WERI-Rb-1 (cell line): Measurements from ENCODE around the gene SPSB4.

Experiments
- DNase-seq: peaks from one replicate; pipeline ENCODE4 v3.0.0-alpha.2; 2020
- H3K27ac ChIP-seq: fragments of 250-450 bp; sonication (Bioruptor Pico); 2 replicates; pipeline ENCODE4 v1.5.1; 2020; ENCODE audit warnings: mild to moderate bottlenecking, moderate library complexity
- H3K27me3 ChIP-seq: fragments of 250-450 bp; sonication (Bioruptor Pico); 2 replicates; pipeline ENCODE4 v1.5.1; 2021; ENCODE audit warnings: mild to moderate bottlenecking, low read depth, moderate library complexity; ENCODE audit not compliant: insufficient read depth, severe bottlenecking
- H3K36me3 ChIP-seq: fragments of 250-450 bp; sonication (Bioruptor Pico); 2 replicates; pipeline ENCODE4 v1.5.1; 2020; ENCODE audit warnings: mild to moderate bottlenecking, moderate library complexity
- H3K4me3 ChIP-seq: 2 replicates; pipeline ENCODE4 v1.5.1; 2011; ENCODE audit warnings: low read depth, mild to moderate bottlenecking, control low read depth, low read length
- H3K9me3 ChIP-seq: fragments of 250-450 bp; sonication (Bioruptor Pico); 2 replicates; pipeline ENCODE4 v1.5.1; 2021; ENCODE audit warnings: mild to moderate bottlenecking, moderate library complexity; ENCODE audit not compliant: severe bottlenecking
- TF ChIP-seq, protein P1 (sequence below): IDR thresholded peaks from 2 replicates; pipeline ENCODE4 v1.5.1; 2011; ENCODE audit warnings: low read depth, mild to moderate bottlenecking, control low read depth, inconsistent platforms, low read length

The SPSB4 gene

DNA sequence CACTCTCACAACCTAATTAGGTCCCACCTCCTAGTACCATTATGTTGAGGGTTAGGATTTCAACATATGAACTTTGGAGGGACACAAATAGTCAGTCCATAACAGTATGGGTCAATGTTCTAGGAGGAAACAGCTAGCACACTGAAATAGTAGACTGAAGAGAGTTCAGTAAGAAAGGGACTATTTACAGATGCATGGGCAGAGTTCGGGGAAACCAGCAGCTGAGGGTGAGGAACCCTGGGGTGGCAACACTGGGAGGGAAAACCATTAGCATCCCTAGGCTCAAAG is 102.5 kb downstream of the SPSB4 start:
- no peak overlapping the region for H3K27ac ChIP-seq
- H3K27me3 ChIP-seq: no peaks in the 10 kb centered on the region
- no peaks in the 10 kb centered on the region for H3K9me3 ChIP-seq
- no peaks in the 10 kb centered on the region; the same call in 1 of the 2 replicates for H3K36me3 ChIP-seq
- TF ChIP-seq, protein P1, sequence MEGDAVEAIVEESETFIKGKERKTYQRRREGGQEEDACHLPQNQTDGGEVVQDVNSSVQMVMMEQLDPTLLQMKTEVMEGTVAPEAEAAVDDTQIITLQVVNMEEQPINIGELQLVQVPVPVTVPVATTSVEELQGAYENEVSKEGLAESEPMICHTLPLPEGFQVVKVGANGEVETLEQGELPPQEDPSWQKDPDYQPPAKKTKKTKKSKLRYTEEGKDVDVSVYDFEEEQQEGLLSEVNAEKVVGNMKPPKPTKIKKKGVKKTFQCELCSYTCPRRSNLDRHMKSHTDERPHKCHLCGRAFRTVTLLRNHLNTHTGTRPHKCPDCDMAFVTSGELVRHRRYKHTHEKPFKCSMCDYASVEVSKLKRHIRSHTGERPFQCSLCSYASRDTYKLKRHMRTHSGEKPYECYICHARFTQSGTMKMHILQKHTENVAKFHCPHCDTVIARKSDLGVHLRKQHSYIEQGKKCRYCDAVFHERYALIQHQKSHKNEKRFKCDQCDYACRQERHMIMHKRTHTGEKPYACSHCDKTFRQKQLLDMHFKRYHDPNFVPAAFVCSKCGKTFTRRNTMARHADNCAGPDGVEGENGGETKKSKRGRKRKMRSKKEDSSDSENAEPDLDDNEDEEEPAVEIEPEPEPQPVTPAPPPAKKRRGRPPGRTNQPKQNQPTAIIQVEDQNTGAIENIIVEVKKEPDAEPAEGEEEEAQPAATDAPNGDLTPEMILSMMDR: no peak
- DNase-seq: no peak
- no peak overlapping the region for H3K4me3 ChIP-seq

DNA sequence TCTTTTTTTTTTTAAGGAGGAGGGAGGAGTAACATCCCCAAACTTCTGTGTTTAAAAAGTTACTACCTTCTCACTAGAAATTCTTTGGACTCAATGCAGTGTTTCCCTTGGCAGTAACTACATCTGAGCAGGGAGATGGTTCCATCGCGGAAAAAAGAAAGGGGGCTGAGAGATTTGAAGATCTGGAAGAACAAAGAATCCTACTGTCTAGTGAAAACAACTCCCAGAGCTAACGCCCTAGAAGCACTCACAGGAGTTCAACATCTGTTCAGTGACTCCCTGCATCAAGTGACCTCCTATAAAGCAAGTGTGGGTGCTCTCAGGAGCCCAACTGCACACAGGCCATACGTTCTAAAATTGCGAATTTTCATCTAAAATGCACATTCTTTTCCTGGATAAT is 113.7 kb downstream of the SPSB4 start:
- Histone ChIP-seq H3K36me3 (no peaks in the 10 kb centered on the region), H3K27me3 (no peaks in the 10 kb centered on the region), H3K4me3 (no peak overlapping the region), H3K9me3 (peaks cover 9% of the 10 kb centered on the region), H3K27ac (no peak overlapping the region)
- DNase-seq: no peak
- TF ChIP-seq, protein P1: no peak

DNA sequence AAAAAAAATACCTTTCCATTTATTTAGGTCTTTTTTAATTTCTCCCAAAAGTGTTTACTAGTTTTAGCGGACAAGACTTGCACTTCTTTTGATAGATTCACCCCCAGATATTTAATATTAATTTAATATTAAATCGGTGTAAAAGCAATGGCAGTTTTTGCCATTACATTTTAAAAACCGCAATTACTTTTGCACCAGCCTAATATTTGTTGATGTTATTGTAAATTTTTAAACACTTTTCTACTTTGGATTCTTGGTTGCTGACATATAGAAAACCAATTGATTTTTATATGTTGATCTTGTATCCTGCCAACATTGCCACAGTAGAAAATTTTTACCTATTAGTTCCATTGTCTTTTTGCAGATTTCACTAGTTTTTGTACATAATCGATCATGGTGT is 116.5 kb downstream of the SPSB4 start:
- Histone ChIP-seq H3K27ac (no peak overlapping the region), H3K27me3 (no peaks in the 10 kb centered on the region), H3K9me3 (no peaks in the 10 kb centered on the region), H3K4me3 (no peak overlapping the region), H3K36me3 (no peaks in the 10 kb centered on the region)
- TF ChIP-seq, protein P1: no peak
- DNase-seq: no peak

DNA sequence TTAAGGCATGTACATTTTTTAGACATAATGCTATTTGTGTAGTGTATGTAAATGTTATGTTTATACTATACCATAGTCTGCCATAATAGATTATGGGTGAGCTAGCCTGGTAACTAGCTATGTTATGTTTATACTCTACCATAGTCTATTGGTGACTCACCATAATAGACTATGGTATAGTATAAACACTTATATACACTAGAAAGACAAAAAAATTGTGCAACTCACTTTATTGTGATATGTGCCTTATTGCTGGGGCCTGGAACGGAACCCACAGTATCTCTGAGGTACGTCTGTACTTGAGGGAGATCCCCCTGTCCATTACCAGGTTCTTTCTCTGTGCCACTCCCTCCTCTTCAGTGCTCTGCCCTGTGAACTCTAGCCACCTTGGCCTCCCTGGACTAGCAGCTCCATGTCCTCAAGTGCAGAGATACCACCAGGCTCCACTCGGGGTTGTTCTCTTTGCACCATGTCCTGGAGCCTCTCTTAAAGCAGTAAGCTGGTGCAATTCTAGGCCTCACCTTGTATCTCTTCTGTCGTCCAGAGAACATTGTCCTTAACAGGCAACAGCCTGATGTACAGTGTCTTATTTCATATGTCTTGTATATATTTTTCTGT is 119.6 kb downstream of the SPSB4 start:
- H3K4me3 ChIP-seq: no peak overlapping the region
- no peaks in the 10 kb centered on the region for H3K36me3 ChIP-seq
- TF ChIP-seq, protein P1: no peak
- DNase-seq: no peak
- no peaks in the 10 kb centered on the region for H3K9me3 ChIP-seq
- H3K27me3 ChIP-seq: no peaks in the 10 kb centered on the region
- H3K27ac ChIP-seq: no peak overlapping the region

DNA sequence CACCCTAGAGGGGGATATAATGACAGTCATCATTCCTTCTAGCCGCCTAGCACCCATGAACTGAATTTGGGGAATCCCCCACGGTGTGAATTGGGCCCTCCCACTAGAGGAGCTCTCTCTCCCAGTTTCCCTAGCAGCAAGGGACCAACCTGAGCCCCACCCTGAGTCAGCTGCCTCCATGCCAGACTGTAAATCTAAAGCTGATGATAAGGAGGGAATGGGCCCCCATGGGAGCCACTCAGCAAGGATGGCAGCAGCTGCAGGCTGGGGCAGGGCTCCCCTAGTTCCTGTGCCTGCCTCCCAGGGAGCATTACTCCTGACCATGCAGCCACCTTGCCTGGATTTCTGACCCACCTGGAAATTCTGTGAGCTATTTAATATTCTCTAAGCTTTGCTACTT is 123.5 kb downstream of the SPSB4 start:
- no peaks in the 10 kb centered on the region for H3K36me3 ChIP-seq
- H3K4me3 ChIP-seq: no peak overlapping the region
- H3K9me3 ChIP-seq: no peaks in the 10 kb centered on the region
- TF ChIP-seq, protein P1: no peak
- DNase-seq: no peak
- no peak overlapping the region for H3K27ac ChIP-seq
- no peaks in the 10 kb centered on the region for H3K27me3 ChIP-seq

DNA sequence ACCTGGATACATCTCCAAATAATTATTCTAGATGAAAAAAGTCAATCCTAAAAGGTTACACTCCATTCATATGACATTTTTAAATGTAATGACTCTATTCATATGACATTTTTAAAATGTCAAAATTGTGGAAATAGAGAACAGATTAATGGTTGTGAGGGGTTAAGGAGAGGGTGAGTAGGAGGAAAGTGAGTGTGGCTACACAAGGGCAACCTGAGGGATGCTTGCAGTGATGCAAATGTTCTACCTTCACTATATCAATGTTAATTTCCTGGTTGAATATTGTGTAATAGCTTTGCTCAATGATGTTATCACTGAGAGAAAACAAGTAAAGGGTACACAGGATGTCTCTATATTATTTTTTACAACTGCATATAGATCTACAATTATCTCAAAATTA is 125.6 kb downstream of the SPSB4 start:
- Histone ChIP-seq H3K9me3 (no peaks in the 10 kb centered on the region), H3K27ac (no peak overlapping the region), H3K27me3 (no peaks in the 10 kb centered on the region), H3K4me3 (no peak overlapping the region), H3K36me3 (no peaks in the 10 kb centered on the region)
- no peak for DNase-seq
- TF ChIP-seq, protein P1: no peak
